HG02623 (cell line): Measurements from ENCODE around the gene OR6M1.

Experiments used
- ATAC-seq: cut with Tn5 transposase; IDR thresholded peaks from one replicate; pipeline ENCODE4 v1.9.1; 2021; ENCODE audit warnings: moderate library complexity; ENCODE audit not compliant: unreplicated experiment

OR6M1 gene

DNA sequence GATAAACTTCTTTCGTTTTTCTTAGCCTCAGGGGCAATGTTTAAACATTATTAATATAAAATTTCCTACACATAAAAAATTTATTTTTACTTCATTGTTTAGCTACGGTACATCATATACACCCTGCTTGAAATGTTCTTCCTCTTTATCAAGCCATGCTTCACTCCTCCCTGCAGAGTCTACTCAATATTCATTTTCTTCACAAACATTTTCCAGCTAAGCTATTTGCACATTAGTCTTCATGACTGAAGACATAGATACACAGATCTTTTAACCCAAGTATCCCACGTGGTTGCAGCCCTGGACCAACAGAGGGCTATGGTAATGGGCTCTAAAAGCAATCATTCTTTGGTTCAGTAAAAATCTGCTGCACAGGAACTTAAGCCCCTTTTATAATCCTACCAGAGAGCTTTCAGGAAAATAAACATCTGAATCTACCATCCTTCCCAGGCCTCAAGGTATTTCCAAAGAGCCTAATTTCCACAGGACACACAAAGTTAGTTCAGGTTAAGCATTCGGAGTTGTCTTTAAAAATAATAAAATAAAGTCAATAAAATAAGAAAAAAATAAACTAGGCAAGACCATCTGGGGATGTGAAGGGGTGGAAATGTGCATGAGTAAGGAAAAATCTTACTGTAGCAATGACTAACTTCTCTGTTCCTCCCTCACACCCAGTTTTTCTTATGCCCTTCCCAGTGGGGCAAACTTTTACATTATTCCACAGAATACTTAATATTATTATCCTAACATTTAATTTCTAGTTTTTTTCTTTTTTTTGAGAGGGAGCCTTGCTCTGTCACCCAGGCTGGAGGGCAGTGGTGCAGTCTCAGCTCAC, 30.2 kb downstream of the OR6M1 start:
- no peak for ATAC-seq

DNA sequence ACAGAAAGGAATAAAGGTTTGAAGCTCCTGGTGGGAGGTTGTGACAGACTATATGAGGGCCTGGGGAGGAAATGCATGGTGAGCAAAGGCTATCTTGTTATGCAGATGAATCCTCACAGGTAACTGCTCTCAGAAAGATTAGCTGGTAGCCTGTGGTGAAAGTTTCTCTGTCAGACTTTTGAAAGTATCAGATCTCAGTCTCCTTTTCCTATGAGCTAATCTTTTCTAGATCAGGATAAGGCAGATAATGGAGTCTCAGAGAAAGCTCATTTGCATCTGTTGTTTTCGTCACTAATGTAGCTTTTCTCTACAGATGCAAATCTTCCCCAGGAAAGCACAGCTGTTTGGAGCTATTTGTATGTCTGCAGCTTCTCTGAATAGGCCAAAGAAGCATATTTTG, 30.9 kb downstream of the OR6M1 start:
- ATAC-seq = peak; percentile 57

DNA sequence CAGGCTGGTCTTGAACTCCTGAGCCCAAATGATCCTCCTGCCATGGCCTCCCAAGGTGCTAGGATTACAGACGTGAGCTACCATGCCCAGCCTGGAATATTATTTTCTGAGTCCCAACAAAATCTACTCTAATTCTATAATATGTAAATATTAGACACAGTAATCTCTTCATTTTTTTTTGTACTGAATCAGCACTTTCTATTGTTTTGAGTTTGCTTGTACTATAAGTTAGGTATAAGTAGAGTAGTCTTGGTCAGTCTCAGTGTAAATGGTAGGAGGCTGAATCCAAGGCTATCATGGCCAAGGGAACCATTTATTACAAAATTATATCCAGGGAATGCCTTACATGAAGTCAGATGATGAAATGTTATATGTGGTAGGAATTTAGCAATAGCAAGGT, 32.2 kb downstream of the OR6M1 start:
- ATAC-seq = no peak

DNA sequence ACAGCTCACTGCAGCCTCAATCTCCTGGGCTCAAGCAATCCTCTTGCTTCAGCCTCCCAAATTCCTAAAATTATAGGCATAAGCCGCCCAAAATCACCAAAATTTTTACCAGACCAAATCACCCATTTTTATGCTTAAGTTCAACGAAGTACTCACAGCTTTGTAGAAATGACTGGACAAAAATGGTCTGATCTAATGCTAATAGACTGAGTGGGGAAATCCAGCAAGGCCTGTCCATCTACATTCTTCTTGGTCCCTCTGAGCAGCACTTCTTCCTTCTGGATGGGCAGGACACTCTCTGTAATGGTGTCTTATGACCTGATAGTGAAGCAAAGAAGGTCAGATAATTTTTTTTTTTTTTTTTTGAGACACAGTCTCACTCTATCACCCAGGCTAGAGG, 33.1 kb downstream of the OR6M1 start:
- ATAC-seq = no peak

DNA sequence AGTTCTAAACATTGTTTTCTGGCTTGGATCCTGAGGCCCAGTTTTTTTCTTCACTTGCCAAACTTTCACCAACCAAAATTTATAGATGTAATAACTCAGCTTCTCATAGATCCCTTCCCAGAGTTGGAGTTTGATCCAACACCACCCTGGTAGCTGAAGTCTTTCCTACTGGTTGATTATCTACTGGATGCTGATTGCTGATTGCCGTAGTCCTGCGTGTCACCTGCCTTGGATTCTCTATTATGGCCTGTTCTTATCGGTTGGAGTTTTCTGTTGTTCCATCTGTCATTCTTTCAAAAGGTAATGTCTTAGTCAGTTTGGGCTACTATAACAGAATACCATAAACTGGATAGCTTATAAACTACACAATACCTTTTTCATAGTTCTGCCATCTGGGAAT, 34.5 kb downstream of the OR6M1 start:
- no peak for ATAC-seq

DNA sequence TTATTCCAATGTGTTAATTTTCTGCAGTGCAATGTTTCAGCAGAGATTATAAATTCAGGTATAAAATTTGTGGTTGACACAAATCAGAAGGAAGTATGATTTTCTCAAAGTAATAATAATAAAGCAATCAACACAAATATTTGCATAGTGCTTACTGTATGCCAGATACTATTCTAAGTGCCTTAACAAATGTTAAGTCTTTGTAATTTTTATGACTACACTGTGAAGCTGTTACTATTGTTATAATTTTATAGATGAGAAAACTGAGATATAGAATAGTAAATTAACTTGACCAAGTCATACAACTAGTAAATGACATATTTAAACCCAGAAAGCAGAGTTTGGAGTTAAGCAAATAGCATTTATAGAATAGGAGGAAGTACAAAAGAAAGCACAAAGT, 35.4 kb downstream of the OR6M1 start:
- ATAC-seq = no peak

DNA sequence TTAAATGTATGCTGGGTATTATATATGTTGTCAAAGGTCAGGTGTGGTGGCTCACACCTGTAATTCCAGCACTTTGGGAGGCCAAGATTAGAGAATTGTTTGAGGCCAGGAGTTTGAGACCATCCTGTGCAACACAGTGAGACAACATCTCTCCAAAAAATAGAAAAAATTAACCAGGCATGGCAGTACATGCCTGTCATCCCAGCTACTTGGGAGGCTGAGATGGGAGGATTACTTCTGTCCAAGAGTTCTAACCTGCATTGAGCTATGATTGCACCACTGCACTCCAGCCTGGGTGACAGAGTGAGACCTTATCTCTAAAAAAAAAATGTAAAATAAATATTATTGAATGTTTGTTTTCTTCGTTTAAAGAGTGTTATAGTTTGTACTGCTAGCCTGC, 40.5 kb downstream of the OR6M1 start:
- ATAC-seq = no peak

DNA sequence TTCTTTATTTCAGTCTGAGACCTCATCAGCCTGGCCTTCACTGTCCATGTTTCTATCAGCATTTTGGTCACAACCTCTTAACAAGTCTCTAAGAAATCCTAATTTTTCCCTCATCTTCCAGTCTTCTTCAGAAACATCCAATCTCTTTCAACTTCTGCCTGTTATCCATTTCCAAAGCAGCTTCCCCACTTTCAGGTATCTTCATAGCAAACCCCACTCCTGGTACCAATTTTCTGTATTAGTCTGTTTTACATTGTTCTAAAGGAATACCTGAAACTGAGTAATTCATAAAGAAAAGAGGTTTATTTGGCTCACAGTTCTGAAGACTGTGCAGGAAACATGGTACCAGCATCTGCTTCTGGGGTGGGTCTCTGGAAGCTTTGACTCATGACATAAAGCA, 43.7 kb downstream of the OR6M1 start:
- no peak for ATAC-seq

DNA sequence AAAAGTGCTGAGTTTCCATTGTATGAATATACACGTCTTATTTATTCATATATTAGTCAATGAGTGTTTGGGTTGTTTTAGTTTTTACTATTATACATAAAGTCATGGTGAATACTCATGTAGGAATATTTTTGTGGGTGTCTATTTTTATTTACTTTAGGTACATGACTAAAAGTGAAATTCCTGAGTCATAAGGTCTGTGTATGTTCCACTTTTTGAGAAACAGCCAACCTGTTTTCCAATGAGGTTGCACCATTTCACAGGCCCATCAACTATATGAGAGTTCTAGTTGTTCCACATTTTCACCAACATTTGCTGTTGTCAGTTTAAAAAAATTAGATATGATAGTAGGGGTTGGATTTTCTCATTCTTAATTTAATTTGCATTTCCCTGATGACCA, 45.3 kb downstream of the OR6M1 start:
- peak; percentile 60 for ATAC-seq

DNA sequence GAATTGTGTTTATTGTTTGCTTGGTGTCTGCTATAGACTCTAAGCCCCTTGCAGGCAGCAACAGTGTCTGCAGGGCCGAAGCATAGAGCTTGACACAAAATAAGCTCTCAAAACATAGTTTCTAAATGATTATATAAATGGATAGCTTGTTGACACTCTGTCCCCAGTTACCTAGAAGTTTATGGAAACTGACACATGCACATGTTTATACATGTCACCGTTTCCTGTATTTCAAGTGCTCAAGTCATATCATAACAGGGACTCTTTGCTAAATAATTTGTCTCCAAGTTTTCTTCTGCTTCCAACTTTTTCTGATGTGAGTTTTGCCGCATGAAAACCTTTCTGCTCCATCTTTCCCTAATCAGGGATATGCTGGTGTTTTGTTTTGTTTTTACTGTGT, 48.2 kb downstream of the OR6M1 start:
- ATAC-seq = no peak

DNA sequence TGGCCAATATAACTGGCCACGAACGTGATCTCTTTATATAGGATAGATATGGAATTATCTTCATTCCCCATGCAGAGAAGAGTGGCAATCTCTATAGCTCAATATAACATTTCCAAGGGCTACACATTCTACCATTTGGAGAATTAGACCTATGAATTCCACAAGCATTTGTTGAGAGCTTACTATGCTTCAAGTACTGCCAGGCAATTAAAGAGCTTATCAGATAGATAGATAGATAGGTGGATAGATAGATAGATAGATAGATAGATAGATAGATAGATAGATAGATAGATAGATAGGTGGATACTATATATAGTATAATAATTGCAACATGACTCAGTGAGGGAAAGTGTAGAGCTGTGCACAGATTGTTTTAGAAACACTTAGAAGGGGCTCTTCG, 50.3 kb downstream of the OR6M1 start:
- ATAC-seq = no peak
